Muscle layer of colon (tissue), 2 donors: ENCODE measurements around the gene CTSH.

Experiments used
- H3K27ac ChIP-seq: one replicate; pipeline ENCODE4 v1.7.0; 2013; ENCODE audit warnings: low read depth, mild to moderate bottlenecking, low read length, moderate library complexity
- H3K27me3 ChIP-seq, 2 donors: one replicate each; pipeline ENCODE4 v1.7.0; 2013; ENCODE audit warnings: low read length in 2 of 2, mild to moderate bottlenecking in 2 of 2; ENCODE audit not compliant: insufficient read depth in 2 of 2, control insufficient read depth in 1 of 2
- H3K36me3 ChIP-seq: one replicate; pipeline ENCODE4 v1.7.0; 2013; ENCODE audit warnings: mild to moderate bottlenecking, low read length; ENCODE audit not compliant: insufficient read depth
- H3K4me1 ChIP-seq: one replicate; pipeline ENCODE4 v1.7.0; 2013; ENCODE audit warnings: mild to moderate bottlenecking, low read length; ENCODE audit not compliant: insufficient read depth
- H3K4me3 ChIP-seq, 2 donors: one replicate each; pipeline ENCODE4 v1.7.0; 2013; ENCODE audit warnings: low read length in 2 of 2, low read depth in 1 of 2, mild to moderate bottlenecking in 1 of 2, moderate library complexity in 1 of 2
- H3K9ac ChIP-seq: one replicate; pipeline ENCODE4 v1.7.0; 2013; ENCODE audit warnings: low read length
- H3K9me3 ChIP-seq: one replicate; pipeline ENCODE4 v1.7.0; 2013; ENCODE audit warnings: mild to moderate bottlenecking, low read length
- donor health status: abdominal sarcoma.
- donor health status: Adenocarcinoma of cecum.

The CTSH gene

DNA sequence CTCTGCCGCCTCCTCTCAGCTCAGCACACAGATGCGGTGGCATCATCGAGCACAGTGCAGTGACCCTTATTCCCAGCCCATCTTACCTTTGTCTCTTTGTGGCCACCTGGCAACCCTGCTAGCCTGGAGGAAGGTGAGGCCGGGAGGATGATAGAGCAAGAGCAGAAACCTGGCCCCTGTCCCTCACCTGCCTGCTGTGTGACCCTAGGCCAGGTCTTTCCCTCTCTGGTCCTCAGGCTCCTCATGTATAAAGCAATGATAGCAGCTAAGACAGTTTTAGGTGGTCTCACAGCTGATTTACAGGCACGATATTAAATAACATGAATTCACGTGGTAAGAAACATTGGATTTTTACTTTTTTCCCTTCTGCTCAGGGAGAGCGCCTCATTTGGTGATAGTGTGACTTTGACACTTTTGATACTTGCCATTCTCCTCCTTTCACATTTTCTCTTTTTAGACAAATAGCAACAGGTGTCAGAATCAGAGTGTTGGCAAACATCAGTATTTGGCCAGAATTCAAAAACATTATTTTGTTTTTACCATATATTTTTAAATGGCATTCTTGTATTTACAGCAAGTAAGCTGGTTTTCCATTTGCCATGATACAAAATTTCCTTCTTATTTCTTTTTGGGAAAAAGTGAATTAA lies 29.5 kb upstream of the CTSH start:
- no peak overlapping the region for H3K4me3 ChIP-seq
- H3K4me1 ChIP-seq = no peaks in the 10 kb centered on the region
- H3K9me3 ChIP-seq = no peaks in the 10 kb centered on the region
- no peaks in the 10 kb centered on the region for H3K36me3 ChIP-seq
- no peak overlapping the region for H3K9ac ChIP-seq
- no peaks in the 10 kb centered on the region for H3K27me3 ChIP-seq
- H3K27ac ChIP-seq = no peak overlapping the region

DNA sequence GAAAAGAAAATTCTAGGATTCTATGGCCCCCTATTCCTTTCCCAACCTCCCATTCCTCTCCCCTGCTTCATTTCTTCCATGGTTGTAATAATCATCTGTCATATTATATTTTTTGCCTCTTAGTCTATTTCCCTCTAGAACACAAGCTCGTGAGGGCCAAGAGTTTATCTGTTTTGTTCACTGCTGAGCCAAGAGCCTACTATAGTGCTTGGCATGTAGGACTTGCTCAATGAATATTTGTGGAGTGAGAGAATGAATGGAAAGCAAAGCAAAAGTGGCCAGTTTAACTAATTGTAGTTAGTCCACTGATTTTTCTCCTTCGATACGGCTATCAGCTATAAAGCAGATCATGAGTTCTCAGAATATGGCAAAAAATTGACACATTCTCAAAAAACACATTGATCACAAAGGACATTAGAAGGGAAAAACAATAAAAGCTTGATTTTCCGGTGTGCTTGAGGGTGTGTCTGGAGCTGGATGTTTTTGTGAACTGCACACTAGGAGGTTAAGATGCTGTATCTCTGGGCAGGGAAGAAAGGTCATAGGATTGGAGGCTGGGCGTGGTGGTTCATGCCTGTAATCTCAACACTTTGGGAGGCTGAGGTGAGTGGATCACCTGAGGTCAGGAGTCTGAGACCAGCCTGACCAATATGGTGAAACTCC lies 25.0 kb upstream of the CTSH start:
- Histone ChIP-seq H3K9ac (no peak overlapping the region), H3K27ac (no peak overlapping the region), H3K36me3 (no peaks in the 10 kb centered on the region), H3K9me3 (no peaks in the 10 kb centered on the region), H3K27me3 (no peaks in the 10 kb centered on the region), H3K4me3 (no peak overlapping the region), H3K4me1 (no peaks in the 10 kb centered on the region)

DNA sequence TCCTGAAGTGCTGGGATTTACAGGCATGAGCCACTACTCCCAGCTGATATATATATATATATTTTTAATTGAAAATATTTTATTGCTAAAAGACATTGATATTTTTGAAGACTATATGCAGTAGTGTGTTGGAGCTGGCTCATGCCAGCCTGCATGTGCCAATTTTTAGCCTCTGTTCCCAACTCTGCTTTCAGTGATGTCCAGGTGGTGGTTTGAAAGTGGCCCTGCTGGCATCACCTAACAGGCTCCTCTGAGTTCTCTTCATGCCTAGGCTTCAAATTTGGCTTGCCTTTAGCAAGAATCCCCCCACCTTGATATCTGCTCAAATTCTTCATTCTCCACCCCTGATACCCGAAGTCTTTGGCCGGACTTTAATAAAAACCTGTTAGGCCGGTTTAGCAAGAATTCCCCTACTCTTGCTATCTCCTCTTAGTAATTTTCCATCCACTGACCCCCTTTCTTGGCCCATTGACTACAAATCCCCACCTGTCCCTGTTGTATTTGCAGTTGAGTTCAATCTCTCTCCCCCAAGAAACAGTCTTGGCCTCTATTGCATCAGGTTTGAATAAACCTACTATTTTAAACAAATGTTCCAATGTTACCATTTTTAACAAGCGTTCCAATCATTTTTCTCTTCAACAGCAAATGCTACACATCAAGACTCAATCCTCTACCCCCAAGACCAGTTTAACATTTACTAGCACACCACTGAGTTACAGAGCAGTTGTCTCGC lies 23.9 kb upstream of the CTSH start:
- Histone ChIP-seq H3K9ac (no peak overlapping the region), H3K9me3 (no peaks in the 10 kb centered on the region), H3K27ac (no peak overlapping the region), H3K4me1 (no peaks in the 10 kb centered on the region), H3K27me3 (no peaks in the 10 kb centered on the region), H3K36me3 (no peaks in the 10 kb centered on the region), H3K4me3 (no peak overlapping the region)

DNA sequence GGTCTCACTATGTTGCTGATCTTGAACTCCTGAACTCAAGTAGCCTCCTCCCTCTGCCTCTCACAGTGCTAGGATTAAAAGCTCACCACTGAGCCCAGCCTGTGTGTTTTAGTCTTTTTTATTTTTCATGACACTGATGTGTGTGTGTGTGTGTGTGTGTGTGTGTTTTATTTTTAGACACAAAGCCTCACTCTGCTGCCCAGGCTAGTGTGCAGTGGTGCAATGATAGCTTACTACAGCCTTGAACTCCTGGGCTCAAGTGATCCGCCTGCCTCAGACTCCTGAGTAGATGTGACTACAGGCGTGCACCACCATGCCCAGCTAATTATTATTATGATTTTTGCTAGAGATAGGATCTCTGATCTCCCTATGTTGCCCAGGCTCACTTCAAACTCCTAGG lies 23.3 kb upstream of the CTSH start:
- no peaks in the 10 kb centered on the region for H3K36me3 ChIP-seq
- H3K4me1 ChIP-seq = no peaks in the 10 kb centered on the region
- H3K9ac ChIP-seq = no peak overlapping the region
- no peaks in the 10 kb centered on the region for H3K27me3 ChIP-seq
- H3K4me3 ChIP-seq = no peak overlapping the region
- no peaks in the 10 kb centered on the region for H3K9me3 ChIP-seq
- no peak overlapping the region for H3K27ac ChIP-seq

DNA sequence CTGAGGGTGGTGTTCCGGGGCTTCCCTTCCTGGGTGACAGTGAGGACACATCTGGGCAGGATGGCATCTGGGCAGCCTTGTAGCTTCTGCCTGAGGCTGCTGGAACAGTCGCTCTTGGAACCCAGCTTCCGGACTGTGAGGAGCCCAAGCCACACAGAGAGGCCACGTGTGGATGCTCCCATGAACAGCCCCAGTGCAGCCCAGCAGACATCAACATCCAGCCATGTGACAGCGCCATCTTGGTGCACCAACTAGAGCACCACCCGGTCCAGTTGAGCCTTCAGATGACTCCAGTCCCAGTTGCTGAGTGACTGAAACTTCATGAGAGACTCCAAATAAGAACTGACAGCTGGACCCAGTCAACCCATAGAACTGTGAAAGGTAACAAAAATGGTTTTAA lies 15.5 kb upstream of the CTSH start:
- no peak overlapping the region for H3K27ac ChIP-seq
- H3K27me3 ChIP-seq = no peaks in the 10 kb centered on the region
- H3K4me1 ChIP-seq = no peaks in the 10 kb centered on the region
- H3K9me3 ChIP-seq = no peaks in the 10 kb centered on the region
- no peak overlapping the region for H3K4me3 ChIP-seq
- H3K9ac ChIP-seq = no peak overlapping the region
- H3K36me3 ChIP-seq = no peaks in the 10 kb centered on the region

DNA sequence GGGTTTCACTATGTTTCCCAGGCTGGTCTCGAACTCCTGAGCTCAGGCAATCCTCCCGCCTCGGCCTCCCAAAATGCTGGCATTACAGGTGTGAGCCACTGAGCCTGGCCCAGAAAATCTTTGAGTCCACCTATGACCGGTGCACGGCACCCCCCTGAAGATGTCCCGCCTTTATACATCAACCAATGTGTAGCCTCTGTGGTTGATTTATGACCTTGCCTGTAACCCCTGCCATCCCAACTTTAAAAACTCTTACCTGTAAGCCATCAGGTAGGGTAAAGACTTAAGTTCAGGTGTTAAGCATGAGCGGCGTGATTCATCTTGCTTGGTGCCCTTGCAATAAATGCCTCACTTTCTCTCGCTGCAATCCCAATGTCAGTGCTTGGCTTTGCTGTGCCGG lies 14.5 kb upstream of the CTSH start:
- H3K27me3 ChIP-seq = no peaks in the 10 kb centered on the region
- H3K9ac ChIP-seq = no peak overlapping the region
- H3K4me3 ChIP-seq = no peak overlapping the region
- H3K36me3 ChIP-seq = no peaks in the 10 kb centered on the region
- no peak overlapping the region for H3K27ac ChIP-seq
- H3K9me3 ChIP-seq = no peaks in the 10 kb centered on the region
- no peaks in the 10 kb centered on the region for H3K4me1 ChIP-seq

DNA sequence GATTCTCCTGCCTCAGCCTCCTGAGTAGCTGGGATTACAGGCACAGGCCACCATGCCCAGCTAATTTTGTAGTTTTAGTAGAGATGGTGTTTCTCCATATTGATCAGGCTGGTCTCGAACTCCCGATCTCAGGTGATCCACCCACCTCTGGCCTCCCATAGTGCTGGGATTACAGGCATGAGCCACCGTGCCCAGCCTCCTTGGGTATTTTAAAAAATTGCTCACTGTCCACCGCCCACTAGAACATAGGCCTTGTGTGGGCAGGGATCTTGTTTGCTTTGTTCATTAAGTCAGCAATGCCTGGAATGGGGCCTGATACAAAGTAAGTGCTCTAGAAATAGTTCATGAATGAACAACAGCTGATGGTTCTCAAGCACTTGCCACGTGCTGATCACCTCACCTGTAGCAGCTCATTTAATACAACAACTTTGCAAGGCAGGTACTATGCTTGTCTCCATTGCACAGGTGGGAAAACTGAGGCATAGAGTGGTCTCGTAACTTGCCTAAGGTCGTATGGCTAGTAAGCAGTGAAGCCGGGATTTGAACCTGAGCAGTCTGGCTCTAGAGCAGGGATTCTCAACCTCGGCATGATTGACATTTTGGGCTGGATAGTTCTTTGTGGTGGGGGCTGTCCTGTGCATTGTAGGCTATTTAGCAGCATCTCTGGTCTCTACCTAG lies 12.7 kb upstream of the CTSH start:
- Histone ChIP-seq H3K27me3 (no peaks in the 10 kb centered on the region), H3K27ac (no peak overlapping the region), H3K4me3 (no peak overlapping the region), H3K9ac (no peak overlapping the region), H3K9me3 (no peaks in the 10 kb centered on the region), H3K36me3 (no peaks in the 10 kb centered on the region), H3K4me1 (no peaks in the 10 kb centered on the region)

DNA sequence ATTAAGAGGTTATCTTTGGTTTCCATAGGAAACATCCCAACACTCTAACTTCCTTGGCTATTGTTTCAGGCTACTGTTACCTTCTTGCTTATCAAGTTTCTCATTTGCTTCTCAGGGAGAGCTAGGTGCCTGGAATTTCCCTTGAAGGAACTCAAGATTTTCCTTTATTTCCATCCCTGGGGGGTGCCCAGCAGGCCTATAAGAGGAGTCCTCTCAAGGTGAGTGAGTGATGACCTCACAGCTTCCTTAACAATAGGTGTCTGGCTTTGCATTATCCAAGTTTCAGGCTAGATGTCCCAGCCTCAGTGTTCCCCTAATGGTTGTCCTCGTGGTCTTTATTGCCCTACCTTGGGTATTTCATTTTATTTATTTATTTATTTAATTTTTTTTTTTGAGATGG lies 12.1 kb upstream of the CTSH start:
- H3K9me3 ChIP-seq = no peaks in the 10 kb centered on the region
- H3K27ac ChIP-seq = no peak overlapping the region
- no peaks in the 10 kb centered on the region for H3K36me3 ChIP-seq
- no peak overlapping the region for H3K9ac ChIP-seq
- H3K4me1 ChIP-seq = no peaks in the 10 kb centered on the region
- H3K27me3 ChIP-seq = no peaks in the 10 kb centered on the region
- H3K4me3 ChIP-seq = no peak overlapping the region

DNA sequence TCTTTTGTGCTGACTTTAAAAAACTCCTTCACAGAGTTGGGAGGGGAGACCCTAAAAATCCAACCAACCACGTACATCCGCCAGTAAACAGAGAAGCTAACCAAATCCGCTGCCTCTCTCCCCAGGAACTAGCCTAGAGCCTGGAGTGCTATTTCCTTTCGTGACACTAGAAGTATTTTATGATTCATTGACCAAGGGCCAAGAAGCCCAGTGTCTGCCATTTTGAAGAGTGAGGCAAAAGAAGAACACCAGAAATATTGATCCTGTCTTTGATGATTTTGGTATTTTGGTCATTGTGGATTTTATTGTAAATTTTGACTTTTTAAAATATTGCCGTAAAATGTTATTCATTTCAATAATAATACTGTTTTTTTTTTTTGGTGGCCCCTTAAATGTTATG lies 10.5 kb upstream of the CTSH start:
- no peaks in the 10 kb centered on the region for H3K36me3 ChIP-seq
- H3K9me3 ChIP-seq = no peaks in the 10 kb centered on the region
- H3K4me3 ChIP-seq = no peak overlapping the region
- no peak overlapping the region for H3K9ac ChIP-seq
- H3K27ac ChIP-seq = no peak overlapping the region
- no peaks in the 10 kb centered on the region for H3K4me1 ChIP-seq
- H3K27me3 ChIP-seq = no peaks in the 10 kb centered on the region

DNA sequence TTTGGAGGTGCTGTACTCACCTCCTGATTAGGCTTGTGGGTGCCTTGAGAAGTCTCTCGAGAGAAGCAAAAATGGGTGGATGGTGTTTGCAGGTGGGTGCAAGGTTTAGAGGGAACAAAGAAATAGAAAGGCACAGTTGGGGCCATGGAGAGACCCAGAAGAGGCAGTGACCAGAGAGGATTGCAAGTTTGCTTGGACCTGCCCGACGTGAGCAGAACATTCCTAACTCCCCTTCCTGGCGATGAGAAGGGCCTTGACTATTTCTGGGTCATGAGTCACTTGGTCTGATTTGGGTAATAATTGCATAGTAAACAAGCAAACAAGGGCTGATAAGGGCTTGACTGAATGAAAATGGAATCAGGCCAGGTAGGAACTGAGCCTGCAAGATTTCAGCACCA lies 7.0 kb upstream of the CTSH start:
- Histone ChIP-seq H3K27me3 (no peaks in the 10 kb centered on the region), H3K36me3 (no peaks in the 10 kb centered on the region), H3K27ac (no peak overlapping the region), H3K9ac (no peak overlapping the region), H3K4me1 (no peaks in the 10 kb centered on the region), H3K4me3 (no peak overlapping the region), H3K9me3 (no peaks in the 10 kb centered on the region)

DNA sequence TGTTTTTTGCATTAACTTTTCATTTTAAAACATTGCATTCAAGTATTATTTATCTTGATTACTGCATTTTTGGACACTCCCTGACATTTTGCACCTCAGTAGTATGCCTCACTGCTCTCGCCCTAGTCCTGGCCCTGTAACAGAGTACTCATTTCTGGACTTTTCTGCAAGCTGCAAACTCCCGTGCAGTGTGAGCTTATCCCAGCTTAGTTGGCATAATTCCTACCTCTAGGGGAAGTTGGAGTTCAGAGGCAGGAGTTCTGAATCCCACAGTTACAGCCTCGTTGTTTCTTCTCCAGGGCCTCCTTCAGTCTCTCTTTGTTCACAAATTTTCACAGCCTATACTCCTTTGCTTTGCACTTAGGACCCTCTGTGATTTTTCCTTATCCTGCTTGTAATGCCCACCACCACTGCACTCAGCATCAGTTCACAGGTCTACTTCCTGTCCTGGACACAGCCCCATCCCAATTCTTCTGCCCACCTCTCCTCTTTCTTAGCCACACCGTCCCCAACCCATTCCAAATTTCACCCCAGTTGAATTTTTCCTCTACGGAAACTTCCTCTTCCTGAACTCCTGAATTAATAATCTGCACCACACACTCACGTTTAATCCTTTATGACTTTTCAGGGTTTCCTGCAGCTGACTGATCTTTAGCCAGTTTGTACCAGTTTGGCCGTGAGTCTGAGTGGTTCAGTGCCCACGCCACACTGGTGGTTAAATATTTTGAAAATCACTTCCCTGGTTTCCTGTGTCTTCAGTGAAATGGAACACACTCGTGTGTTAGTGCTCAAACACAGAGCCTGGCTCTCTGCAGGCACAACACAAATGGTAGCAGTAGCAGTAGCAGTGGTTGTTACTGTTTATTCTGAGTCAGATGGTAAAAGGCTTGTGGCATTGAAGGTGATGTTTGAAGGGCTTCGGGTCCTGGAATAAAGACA lies 6.3 kb upstream of the CTSH start:
- no peak overlapping the region for H3K27ac ChIP-seq
- no peaks in the 10 kb centered on the region for H3K36me3 ChIP-seq
- no peak overlapping the region for H3K4me3 ChIP-seq
- no peaks in the 10 kb centered on the region for H3K27me3 ChIP-seq
- H3K9ac ChIP-seq = no peak overlapping the region
- no peaks in the 10 kb centered on the region for H3K4me1 ChIP-seq
- no peaks in the 10 kb centered on the region for H3K9me3 ChIP-seq
